SKM-1 (cell line): Measurements from ENCODE around the gene ASNS.
"Not testable (repeated sequence)": the region's sequence is repeated elsewhere in the genome, so short reads cannot be mapped to it uniquely, and the experiment has no call there.

ENCODE experiments used
- DNase-seq: peaks from one replicate; lab custom pipeline; 2025; ENCODE audit not compliant: unreplicated experiment; lab: John Stamatoyannopoulos, UW

Gene ASNS

DNA sequence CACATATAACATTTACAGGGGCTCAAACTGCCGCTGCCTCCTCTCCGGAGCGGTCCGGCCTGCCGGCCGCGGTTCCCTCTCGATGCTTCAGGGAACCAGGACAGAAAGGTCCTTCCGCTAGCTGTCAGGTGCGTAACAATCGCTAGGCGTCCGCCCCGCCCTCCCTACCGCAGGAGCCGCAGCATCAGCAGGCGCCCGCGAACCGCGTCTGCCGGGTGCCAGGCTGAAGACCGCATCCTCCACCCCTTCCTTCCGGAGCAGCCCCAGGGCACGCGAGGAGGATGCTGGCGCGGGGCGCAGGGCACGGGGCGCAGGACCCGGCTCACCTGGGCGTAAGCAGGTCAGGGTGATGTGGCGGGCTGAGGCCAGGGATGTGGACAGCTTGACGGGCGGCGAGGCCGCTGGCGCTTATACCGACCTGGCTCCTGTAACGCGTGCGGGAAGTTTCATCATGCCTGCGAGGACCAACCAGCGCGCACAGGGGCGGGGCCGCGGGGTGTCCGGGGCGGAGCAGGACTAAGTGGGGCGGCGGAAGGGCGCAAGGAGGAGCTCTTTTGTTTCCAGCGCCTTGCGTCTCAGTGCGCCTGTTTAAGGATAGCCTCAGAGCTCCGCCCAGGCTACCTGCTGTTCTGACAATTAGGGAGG lies at the start of gene ASNS:
Gene ASNS (minus strand): TSS at position 384 of the 645 bp plus-strand sequence. CDS start 3,252 bp downstream, outside the sequence.
- peak; percentile 82 for DNase-seq

- DNase-seq = not testable (repeated sequence)
Observed at GRCh38 chr7:97921254-97921653, 49.0 kb upstream of the ASNS start.

GRCh38 chr7:97915267-97915666 lies 43.1 kb upstream of the ASNS start:
- DNase-seq = not testable (repeated sequence)

DNA sequence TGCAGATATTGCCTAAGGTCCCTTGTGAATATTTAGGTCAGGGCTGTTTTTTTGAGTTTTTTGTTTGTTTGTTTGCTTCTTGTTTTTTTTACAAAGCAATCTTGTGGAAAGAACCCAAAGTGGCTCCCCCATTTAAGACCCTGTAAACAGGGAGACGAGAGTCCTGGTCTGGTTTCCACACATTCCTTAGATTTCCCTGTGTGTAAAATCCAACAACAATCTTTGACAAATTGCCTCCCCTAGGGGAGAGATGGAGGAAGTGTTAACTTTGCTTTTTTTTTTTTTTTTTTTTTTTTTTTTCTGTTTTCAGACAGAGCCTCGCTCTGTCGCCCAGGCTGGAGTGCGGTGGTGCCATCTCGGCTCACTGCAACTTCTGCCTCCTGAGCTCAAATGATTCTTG lies 40.1 kb upstream of the ASNS start:
- not testable (repeated sequence) for DNase-seq

DNA sequence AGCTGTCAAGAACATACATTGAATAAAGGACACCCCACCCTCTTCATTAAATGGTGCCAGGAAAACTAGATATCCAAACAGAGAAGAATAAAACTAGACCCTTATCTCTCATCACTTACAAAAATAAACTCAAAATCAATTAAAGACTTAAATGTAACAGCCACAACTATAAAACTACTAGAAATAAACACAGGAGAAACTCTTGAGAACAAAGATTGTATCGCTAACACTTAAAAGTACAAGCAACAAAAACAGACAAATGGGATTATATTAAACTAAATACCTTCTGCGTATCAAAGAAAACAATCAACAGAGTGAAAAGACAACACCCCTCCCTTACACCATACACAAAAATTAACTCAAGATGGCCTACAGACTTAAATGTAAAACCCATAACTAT lies 24.7 kb upstream of the ASNS start:
- not testable (repeated sequence) for DNase-seq

- not testable (repeated sequence) for DNase-seq
Observed at GRCh38 chr7:97891721-97892120, 19.5 kb upstream of the ASNS start.

DNA sequence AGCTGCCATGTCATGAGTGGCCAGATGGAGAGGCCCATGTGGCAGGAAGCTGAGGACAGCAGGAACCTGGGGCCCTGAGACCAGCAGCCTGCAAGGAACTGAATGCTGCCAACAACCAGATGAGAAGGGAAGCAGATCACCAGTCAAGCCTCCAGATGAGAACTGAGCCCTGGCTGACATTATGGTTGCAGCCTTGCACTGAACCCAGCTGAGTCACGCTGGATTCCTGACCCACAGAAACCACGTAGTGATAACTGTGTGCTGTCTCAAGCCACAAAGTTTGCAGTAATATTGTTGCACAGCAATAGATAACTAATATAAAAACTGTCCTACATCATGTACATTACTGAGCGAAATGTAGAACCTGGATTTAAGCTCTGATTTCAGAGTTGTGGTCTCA lies 7.3 kb upstream of the ASNS start:
- not testable (repeated sequence) for DNase-seq

- not testable (repeated sequence) for DNase-seq
Observed at GRCh38 chr7:97874894-97875293, 2.7 kb upstream of the ASNS start.

DNA sequence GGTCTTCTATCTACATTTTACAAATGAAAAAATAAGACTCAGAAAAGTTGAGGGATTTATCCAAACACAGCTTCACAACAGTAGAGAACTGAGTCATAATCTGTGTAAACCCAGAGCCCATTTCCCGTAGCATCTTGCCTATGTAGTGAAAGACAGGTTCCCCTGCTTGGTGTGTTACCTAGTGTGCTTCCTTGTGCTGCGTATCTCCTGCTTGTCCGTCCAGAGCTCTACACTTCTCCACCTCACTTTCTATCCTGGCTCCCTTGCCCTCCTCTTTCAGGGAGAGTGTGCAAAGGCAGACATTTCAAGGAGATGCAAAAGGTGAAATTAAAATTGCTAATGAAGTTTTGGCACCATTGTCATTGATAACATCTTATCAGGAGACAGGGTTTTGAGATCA lies 1.4 kb upstream of the ASNS start:
- DNase-seq = no peak

DNA sequence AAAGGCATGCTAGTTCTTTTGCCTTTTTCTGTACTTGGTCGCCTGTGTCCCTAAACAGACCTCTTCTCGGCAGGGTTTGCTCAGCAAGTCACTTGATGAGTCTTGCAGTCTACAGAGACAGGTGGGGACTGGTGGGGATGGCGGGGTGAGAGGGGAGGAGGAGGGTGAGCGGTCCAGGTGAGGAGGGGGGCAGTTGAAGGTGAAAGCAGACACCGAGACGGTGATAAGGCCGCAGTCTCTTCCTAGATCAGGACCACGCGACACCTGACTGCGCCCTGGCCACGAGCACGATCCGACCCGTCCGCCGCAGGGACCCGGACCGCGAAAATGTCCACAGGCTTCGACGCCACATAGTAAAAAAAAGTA lies 566 bp downstream of the ASNS start:
- no peak for DNase-seq

GRCh38 chr7:97868788-97869187 lies 3.4 kb downstream of the ASNS start:
- DNase-seq = no peak

DNA sequence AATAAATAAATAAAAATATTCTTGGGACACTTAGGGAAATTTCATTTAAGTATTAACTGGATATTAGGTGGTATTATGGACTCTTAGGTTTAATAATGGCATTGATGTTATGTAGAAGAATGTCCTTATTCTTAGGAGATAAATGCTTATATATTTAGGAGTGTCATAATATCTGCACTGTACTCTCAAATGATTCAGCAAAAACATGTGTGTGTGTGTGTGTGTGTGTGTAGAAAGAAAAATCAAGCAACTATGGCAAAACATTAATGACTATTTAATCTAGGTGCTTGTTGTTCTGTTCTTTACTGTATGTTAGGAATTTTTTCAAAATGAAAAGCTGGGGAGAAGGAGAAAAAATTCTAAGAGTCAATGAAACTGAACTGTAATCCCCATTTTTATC lies 3.9 kb downstream of the ASNS start:
- DNase-seq = no peak

- DNase-seq = no peak
Observed at GRCh38 chr7:97865104-97865503, 7.1 kb downstream of the ASNS start.

GRCh38 chr7:97859606-97860204 lies 12.5 kb downstream of the ASNS start:
- no peak for DNase-seq

- no peak for DNase-seq
Observed at GRCh38 chr7:97858221-97858620, 14.0 kb downstream of the ASNS start.

DNA sequence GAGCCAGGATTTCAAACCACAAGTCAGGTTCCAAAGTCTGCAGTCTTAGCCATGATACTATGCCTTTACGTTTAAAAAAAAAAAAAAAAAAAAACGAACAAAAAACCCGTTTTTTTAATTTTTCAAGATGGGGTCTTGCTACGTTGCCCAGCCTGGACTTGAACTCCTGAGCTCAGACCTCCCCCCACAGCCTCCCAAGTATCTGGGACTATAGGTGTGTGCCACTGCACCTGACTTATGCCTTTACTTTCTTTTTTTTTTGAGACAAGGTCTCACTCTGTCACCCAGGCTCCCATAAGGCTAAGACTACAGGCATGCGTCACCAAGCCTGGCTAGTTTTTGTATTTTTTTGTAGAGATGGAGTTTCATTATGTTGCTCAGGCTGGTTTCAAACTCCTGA lies 14.7 kb downstream of the ASNS start:
- DNase-seq = no peak

DNA sequence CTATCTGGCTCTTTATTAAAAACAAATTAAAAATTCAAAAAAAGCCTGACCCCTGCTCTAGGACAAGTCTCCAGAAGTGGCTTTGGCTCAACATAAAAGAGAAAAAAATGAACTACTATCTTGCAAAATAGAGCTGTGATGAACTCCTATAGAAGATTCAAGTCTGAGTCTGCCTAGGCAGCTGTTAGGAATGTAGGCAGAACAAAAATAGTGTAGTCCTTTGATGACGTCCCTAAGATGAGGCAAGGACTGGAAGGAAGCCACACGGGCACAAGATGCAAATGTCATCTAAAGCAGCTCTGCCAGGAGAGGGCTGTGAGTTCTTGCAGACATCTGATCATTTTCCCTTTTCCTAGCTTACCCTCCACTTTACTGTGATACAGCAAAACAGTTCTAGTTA lies 20.5 kb downstream of the ASNS start:
- no peak for DNase-seq

DNA sequence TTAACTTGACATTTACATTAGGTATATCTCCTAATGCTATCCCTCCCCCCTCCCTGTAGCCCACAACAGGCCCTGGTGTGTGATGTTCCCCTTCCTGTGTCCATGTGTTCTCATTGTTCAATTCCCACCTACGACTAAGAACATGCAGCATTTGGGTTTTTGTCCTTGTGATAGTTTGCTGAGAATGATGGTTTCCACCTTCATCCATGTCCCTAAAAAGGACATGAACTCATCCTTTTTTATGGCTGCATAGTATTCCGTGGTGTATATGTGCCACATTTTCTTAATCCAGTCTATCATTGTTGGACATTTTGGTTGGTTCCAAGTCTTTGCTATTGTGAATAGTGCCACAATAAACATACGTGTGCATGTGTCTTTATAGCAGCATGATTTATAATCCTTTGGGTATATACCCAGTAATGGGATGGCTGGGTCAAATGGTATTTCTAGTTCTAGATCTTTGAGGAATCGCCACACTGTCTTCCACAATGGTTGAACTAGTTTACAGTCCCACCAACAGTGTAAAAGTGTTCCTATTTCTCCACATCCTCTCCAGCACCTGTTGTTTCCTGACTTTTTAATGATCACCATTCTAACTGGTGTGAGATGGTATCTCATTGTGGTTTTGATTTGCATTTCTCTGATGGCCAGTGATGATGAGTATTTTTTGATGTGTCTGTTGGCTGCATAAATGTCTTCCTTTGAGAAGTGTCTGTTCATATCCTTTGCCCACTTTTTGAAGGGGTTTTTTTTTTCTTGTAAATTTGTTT lies 21.8 kb downstream of the ASNS start:
- not testable (repeated sequence) for DNase-seq

DNA sequence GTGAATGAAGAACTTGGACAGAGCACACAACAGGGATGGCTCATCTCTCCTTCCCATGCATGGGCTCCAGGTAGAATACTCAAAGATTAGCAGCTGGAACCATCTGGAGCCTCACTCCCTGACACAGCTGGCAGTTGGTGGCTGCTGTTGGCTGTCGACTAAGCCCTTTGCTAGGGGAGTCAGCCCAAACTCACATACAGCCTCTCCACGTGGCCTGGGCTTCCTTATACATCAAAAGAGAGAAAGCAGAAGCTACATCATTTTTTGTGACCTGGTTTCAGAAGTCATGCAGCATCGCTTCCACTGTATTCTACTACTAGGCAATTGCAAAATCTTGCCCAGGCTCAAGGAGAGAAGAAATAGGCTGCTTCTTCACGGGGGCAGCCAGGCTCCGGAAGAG lies 24.4 kb downstream of the ASNS start:
- DNase-seq = peak; percentile 32

DNA sequence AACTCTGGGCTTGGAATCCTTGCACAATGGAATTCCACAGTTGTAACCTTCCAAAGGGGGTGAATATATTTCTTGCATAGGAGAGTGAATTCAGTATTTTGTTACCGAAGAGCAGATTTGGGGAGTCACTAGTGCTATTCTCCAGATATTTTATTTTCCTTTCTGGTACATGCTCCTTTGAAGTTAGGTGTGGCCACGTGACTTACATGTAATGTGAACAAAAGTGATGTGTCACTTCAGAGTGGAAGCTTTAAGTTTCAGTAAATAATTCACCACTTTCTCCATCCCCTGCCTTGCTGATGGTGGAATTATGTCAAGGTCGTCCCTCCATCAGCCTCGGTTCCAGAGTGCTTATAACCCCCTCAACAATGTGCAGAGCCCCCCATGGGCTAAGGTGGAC lies 25.3 kb downstream of the ASNS start:
- DNase-seq = no peak

- no peak for DNase-seq
Observed at GRCh38 chr7:97845622-97846203, 26.5 kb downstream of the ASNS start.

GRCh38 chr7:97844036-97844435 lies 28.2 kb downstream of the ASNS start:
- DNase-seq = no peak
